ENCODE results near the gene RFX4. TPM values are rescaled to one million over a fixed set of nuclear protein-coding genes. Genes with fewer than 3 reads are reported as not detected.

RFX4 gene
- total RNA-seq, 2 experiments from 2014 or later = not detected

GRCh38 chr12:106696071-106696470 lies 113.3 kb downstream of the RFX4 start:
- no peak for ATAC-seq

GRCh38 chr12:106696681-106697417 lies 114.0 kb downstream of the RFX4 start:
- CTCF ChIA-PET = no interaction called here
- peaks cover 14% of the 10 kb centered on the region for H3K9me3 Mint-ChIP-seq
- POLR2A ChIA-PET = interaction anchor here (0.5 kb wide), 1 partner anchor 301 kb away, joined by 3 read pairs; no protein-coding TSS in a partner anchor
- no peak for DNase-seq
- intact Hi-C loops (cut with micrococcal nuclease) = no loop called here
- H3K27ac Mint-ChIP-seq = no peak overlapping the region
- TF ChIP-seq CTCF (IDR thresholded peaks at IDR 0.05) = no peak
- no peaks in the 10 kb centered on the region for H3K4me1 Mint-ChIP-seq (ENCODE audit: low read depth)
- no peak overlapping the region for H3K4me3 Mint-ChIP-seq
- no peaks in the 10 kb centered on the region for H3K27me3 Mint-ChIP-seq
- peaks cover 2% of the 10 kb centered on the region for H3K36me3 Mint-ChIP-seq (ENCODE audit: low read depth)
- ATAC-seq = no peak

More at GRCh38 chr12:106696071-106696470, 113.3 kb downstream of the RFX4 start:
- no peak for TF ChIP-seq CTCF (IDR thresholded peaks at IDR 0.05)
- ChIA-PET CTCF (no interaction called here), POLR2A (no interaction called here)
- Mint-ChIP-seq H3K36me3 (ENCODE audit: low read depth) (peaks cover 2% of the 10 kb centered on the region), H3K4me1 (ENCODE audit: low read depth) (no peaks in the 10 kb centered on the region), H3K9me3 (peaks cover 10% of the 10 kb centered on the region), H3K27me3 (no peaks in the 10 kb centered on the region), H3K27ac (no peak overlapping the region), H3K4me3 (no peak overlapping the region)
- intact Hi-C loops (cut with micrococcal nuclease) = no loop called here
- DNase-seq = no peak

- H3K4me1 Mint-ChIP-seq (ENCODE audit: low read depth) = no peaks in the 10 kb centered on the region
- ATAC-seq = no peak
- POLR2A ChIA-PET = no interaction called here
- intact Hi-C loops (cut with micrococcal nuclease) = no loop called here
- DNase-seq = no peak
- peaks cover 2% of the 10 kb centered on the region for H3K36me3 Mint-ChIP-seq (ENCODE audit: low read depth)
- peaks cover 14% of the 10 kb centered on the region for H3K9me3 Mint-ChIP-seq
- H3K4me3 Mint-ChIP-seq = no peak overlapping the region
- TF ChIP-seq CTCF (IDR thresholded peaks at IDR 0.05) = no peak
- H3K27ac Mint-ChIP-seq = no peak overlapping the region
- no peaks in the 10 kb centered on the region for H3K27me3 Mint-ChIP-seq
- CTCF ChIA-PET = no interaction called here
Observed at GRCh38 chr12:106704081-106704480, 121.3 kb downstream of the RFX4 start.

- CTCF ChIA-PET = no interaction called here
- no peak for TF ChIP-seq CTCF (IDR thresholded peaks at IDR 0.05)
- peaks cover 8% of the 10 kb centered on the region for H3K9me3 Mint-ChIP-seq
- POLR2A ChIA-PET = interaction anchor here (1.0 kb wide), 1 partner anchor 11 kb away, joined by 3 read pairs; no protein-coding TSS in a partner anchor
- peaks cover 2% of the 10 kb centered on the region for H3K36me3 Mint-ChIP-seq (ENCODE audit: low read depth)
- ATAC-seq (no peak), DNase-seq (no peak)
- no peaks in the 10 kb centered on the region for H3K27me3 Mint-ChIP-seq
- no peak overlapping the region for H3K27ac Mint-ChIP-seq
- H3K4me1 Mint-ChIP-seq (ENCODE audit: low read depth) = no peaks in the 10 kb centered on the region
- intact Hi-C loops (cut with micrococcal nuclease) = no loop called here
- H3K4me3 Mint-ChIP-seq = no peak overlapping the region
Observed at GRCh38 chr12:106705971-106706370, 123.2 kb downstream of the RFX4 start.

GRCh38 chr12:106709068-106709511 lies 126.3 kb downstream of the RFX4 start:
- no peaks in the 10 kb centered on the region for H3K36me3 Mint-ChIP-seq (ENCODE audit: low read depth)
- CTCF ChIA-PET = interaction anchor here (1.0 kb wide), 1 partner anchor 92 kb away, joined by 4 read pairs; no protein-coding TSS in a partner anchor
- H3K9me3 Mint-ChIP-seq = no peaks in the 10 kb centered on the region
- no peak overlapping the region for H3K4me3 Mint-ChIP-seq
- POLR2A ChIA-PET = no interaction called here
- TF ChIP-seq CTCF (IDR thresholded peaks at IDR 0.05) = no peak
- H3K4me1 Mint-ChIP-seq (ENCODE audit: low read depth) = no peaks in the 10 kb centered on the region
- DNase-seq (no peak), ATAC-seq (no peak)
- intact Hi-C loops (cut with micrococcal nuclease) = no loop called here
- H3K27ac Mint-ChIP-seq = no peak overlapping the region
- peaks cover 1% of the 10 kb centered on the region for H3K27me3 Mint-ChIP-seq
